HEK293 (cell line): Measurements from ENCODE around the gene PDZD2.

Experiments used
- CTCF ChIP-seq: fragments of 450-650 bp; formaldehyde crosslinking; IDR thresholded peaks from 2 replicates; pipeline ENCODE4 v1.5.1; 2016; ENCODE audit warnings: missing biosample characterization, missing genetic modification characterization
- GLI2 ChIP-seq: fragments of 450-650 bp; formaldehyde crosslinking; IDR thresholded peaks from 2 replicates; pipeline ENCODE4; 2017; ENCODE audit warnings: missing biosample characterization, missing genetic modification characterization, low read depth, borderline replicate concordance
- YY1 ChIP-seq: fragments of 450-650 bp; formaldehyde crosslinking; IDR thresholded peaks from 2 replicates; pipeline ENCODE4 v1.5.1; 2018; ENCODE audit warnings: missing biosample characterization, missing genetic modification characterization
- ZBTB8A ChIP-seq: fragments of 450-650 bp; formaldehyde crosslinking; IDR thresholded peaks from 2 replicates; pipeline ENCODE4 v1.5.1; 2016; ENCODE audit warnings: missing biosample characterization, missing genetic modification characterization

DNA sequence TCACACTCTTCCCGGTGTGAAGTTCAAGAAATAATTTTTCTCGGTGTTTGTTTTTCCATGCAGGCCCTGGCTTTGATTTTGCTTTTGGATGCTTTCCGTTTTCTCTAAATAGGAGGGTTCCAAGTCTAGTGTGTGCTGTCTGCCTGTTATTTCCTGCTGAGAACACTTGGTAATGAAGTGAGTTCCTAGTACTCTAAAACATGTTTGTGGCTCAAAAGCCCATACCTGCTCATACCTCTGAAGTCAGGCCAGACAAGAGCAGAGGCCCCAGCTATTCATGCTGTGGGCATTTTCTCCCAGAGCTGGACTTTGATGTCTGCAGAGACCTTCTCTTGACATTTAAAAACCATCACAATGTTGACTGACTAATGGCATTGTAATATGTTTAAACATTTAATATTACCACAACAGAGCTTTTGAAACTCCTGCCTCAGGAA is 324.0 kb downstream of the PDZD2 start:
- TF ChIP-seq YY1 (tag by site-specific recombination) (no peak), CTCF (tag by site-specific recombination) (no peak), ZBTB8A (tag by site-specific recombination) (no peak), GLI2 (tag by site-specific recombination) (no peak)
